Fibroblast of lung (primary cell): ENCODE measurements around the gene PCNT. TPM values are rescaled to one million over a fixed set of nuclear protein-coding genes. Genes with fewer than 3 reads are reported as not detected.

Experiments
- DNase-seq, 2 donors: peaks; one replicate each; pipeline versions ENCODE4 v3.0.0 to v3.0.0-alpha.2; 2010; ENCODE audit warnings: low read depth in 2 of 2
- H2AFZ ChIP-seq: 2 replicates; pipeline ENCODE4 v1.5.1; 2012; ENCODE audit warnings: low read length, control low read depth, inconsistent platforms
- H3K27ac ChIP-seq: 2 replicates; pipeline ENCODE4 v1.5.1; 2011; ENCODE audit warnings: low read length, control low read depth; ENCODE audit not compliant: insufficient read depth
- H3K27me3 ChIP-seq: 2 replicates; pipeline ENCODE4 v1.5.1; 2011; ENCODE audit warnings: mild to moderate bottlenecking, low read length; ENCODE audit not compliant: control insufficient read depth, insufficient read depth
- H3K36me3 ChIP-seq: 2 replicates; pipeline ENCODE4 v1.5.1; 2011; ENCODE audit warnings: low read length; ENCODE audit not compliant: control insufficient read depth, insufficient read depth
- H3K4me1 ChIP-seq: 2 replicates; pipeline ENCODE4 v1.5.1; 2011; ENCODE audit warnings: low read length; ENCODE audit not compliant: control insufficient read depth, insufficient read depth; ENCODE audit errors: extremely low read depth
- H3K4me2 ChIP-seq: 2 replicates; pipeline ENCODE4 v1.5.1; 2011; ENCODE audit warnings: low read length, control low read depth; ENCODE audit not compliant: insufficient read depth; ENCODE audit errors: extremely low read depth
- H3K4me3 ChIP-seq, 4 experiments: fragments of 200-600 bp in 1 of 4; sonication (generic) in 1 of 4; replicated peaks in 1 of 4; 2 replicates each; pipeline ENCODE4 v1.5.1; 2011 to 2016; ENCODE audit warnings: low read length in 4 of 4, low read depth in 3 of 4, mild to moderate bottlenecking in 3 of 4, control low read depth in 2 of 4, inconsistent platforms in 1 of 4, mixed read lengths in 1 of 4; ENCODE audit not compliant: insufficient read depth in 1 of 4; ENCODE audit errors: control extremely low read depth in 1 of 4
- H3K79me2 ChIP-seq: 2 replicates; pipeline ENCODE4 v1.5.1; 2012; ENCODE audit warnings: mild to moderate bottlenecking, low read length, inconsistent platforms; ENCODE audit not compliant: control insufficient read depth, insufficient read depth
- H3K9ac ChIP-seq: 2 replicates; pipeline ENCODE4 v1.5.1; 2011; ENCODE audit warnings: mild to moderate bottlenecking, low read length, control low read depth; ENCODE audit not compliant: insufficient read depth
- H3K9me3 ChIP-seq: 2 replicates; pipeline ENCODE4 v1.5.1; 2012; ENCODE audit warnings: low read depth, low read length; ENCODE audit not compliant: control insufficient read depth, insufficient read depth
- H4K20me1 ChIP-seq: 2 replicates; pipeline ENCODE4 v1.5.1; 2011; ENCODE audit warnings: low read length; ENCODE audit not compliant: control insufficient read depth, insufficient read depth; ENCODE audit errors: extremely low read depth
- CTCF ChIP-seq, 2 donors: IDR thresholded peaks in 1 of 2; conservative IDR thresholded peaks in 1 of 2; 1 replicate in 1 of 2; 2 replicates in 1 of 2; pipeline ENCODE4 v1.5.1; 2011 to 2012; ENCODE audit warnings: low read length in 2 of 2, control low read depth in 1 of 2, inconsistent platforms in 1 of 2, low read depth in 1 of 2, mild to moderate bottlenecking in 1 of 2
- EZH2 ChIP-seq: IDR thresholded peaks from 2 replicates; pipeline ENCODE4 v1.5.1; 2012; ENCODE audit warnings: low read length, control low read depth, mild to moderate bottlenecking; ENCODE audit errors: missing control alignments
- polyA plus RNA-seq, 2 donors: library from polyadenylated mRNA; depleted of rRNA in 1 of 2; stranded (reverse) in 1 of 2; unstranded in 1 of 2; fragments of >200 nt; gene quantifications; 2 replicates each; pipeline ENCODE4 v1.2.1, GENCODE V29; 2011 to 2012; ENCODE audit warnings: missing spikeins in 1 of 2
- total RNA-seq: library from RNA; depleted of rRNA; stranded (reverse); fragments of >200 nt; gene quantifications from 2 replicates; pipeline ENCODE4 v1.2.1, GENCODE V29; 2014

Gene PCNT
- total and polyA plus RNA-seq, 2 donors (not counting 1 experiment from before 2014, with no cell fraction given) = 7.4 to 26.1 TPM

GRCh38 chr21:46329796-46330195 is 5.8 kb downstream of the PCNT start:
- Histone ChIP-seq H3K27ac (no peak overlapping the region), H3K36me3 (peaks cover 5% of the 10 kb centered on the region), H3K9me3 (no peaks in the 10 kb centered on the region), H3K79me2 (peaks cover 44% of the 10 kb centered on the region), H4K20me1 (no peaks in the 10 kb centered on the region), H3K4me2 (no peak overlapping the region), H3K4me1 (peaks cover 2% of the 10 kb centered on the region), H3K27me3 (no peaks in the 10 kb centered on the region), H3K9ac (no peak overlapping the region), H2AFZ (no peak overlapping the region), H3K4me3 (no peak overlapping the region)
- no peak for TF ChIP-seq CTCF (conservative IDR thresholded peaks at IDR 0.05 in 1 of 2, IDR thresholded peaks at IDR 0.05 in 1 of 2; ENCODE audit: low read depth in 1 of 2, low read length in 2 of 2)
- no peak for TF ChIP-seq EZH2
- no peak for DNase-seq

GRCh38 chr21:46334351-46335140 is 10.6 kb downstream of the PCNT start:
- no peaks in the 10 kb centered on the region for H3K9me3 ChIP-seq
- H3K27me3 ChIP-seq = no peaks in the 10 kb centered on the region
- no peak overlapping the region for H3K4me3 ChIP-seq
- H3K36me3 ChIP-seq = peaks cover 11% of the 10 kb centered on the region
- H3K79me2 ChIP-seq = peaks cover 17% of the 10 kb centered on the region
- no peak overlapping the region for H3K4me2 ChIP-seq
- H4K20me1 ChIP-seq = no peaks in the 10 kb centered on the region
- no peak for TF ChIP-seq EZH2
- TF ChIP-seq CTCF (conservative IDR thresholded peaks at IDR 0.05 in 1 of 2, IDR thresholded peaks at IDR 0.05 in 1 of 2; ENCODE audit: low read depth in 1 of 2, low read length in 2 of 2) = no peak
- no peaks in the 10 kb centered on the region for H3K4me1 ChIP-seq
- no peak overlapping the region for H3K27ac ChIP-seq
- H2AFZ ChIP-seq = no peak overlapping the region
- DNase-seq = no peak
- no peak overlapping the region for H3K9ac ChIP-seq

GRCh38 chr21:46336603-46337002 is 12.6 kb downstream of the PCNT start:
- DNase-seq = no peak
- H3K27ac ChIP-seq = no peak overlapping the region
- no peaks in the 10 kb centered on the region for H3K27me3 ChIP-seq
- no peak overlapping the region for H3K4me3 ChIP-seq
- no peak overlapping the region for H2AFZ ChIP-seq
- H3K9ac ChIP-seq = no peak overlapping the region
- peaks cover 11% of the 10 kb centered on the region for H3K36me3 ChIP-seq
- H3K9me3 ChIP-seq = no peaks in the 10 kb centered on the region
- TF ChIP-seq CTCF (conservative IDR thresholded peaks at IDR 0.05 in 1 of 2, IDR thresholded peaks at IDR 0.05 in 1 of 2; ENCODE audit: low read depth in 1 of 2, low read length in 2 of 2) (no peak), EZH2 (no peak)
- H3K4me2 ChIP-seq = no peak overlapping the region
- peaks cover 15% of the 10 kb centered on the region for H3K79me2 ChIP-seq
- H3K4me1 ChIP-seq = no peaks in the 10 kb centered on the region
- no peaks in the 10 kb centered on the region for H4K20me1 ChIP-seq
